ENCODE measurements around the gene TRPV6. TPM values are rescaled to one million over a fixed set of nuclear protein-coding genes. Genes with fewer than 3 reads are reported as not detected.
A peak's percentile ranks its signal among the peaks of the same experiment; 100 is the strongest.

The TRPV6 gene
- total RNA-seq, 1 donor from 2014 or later, result 7.6 TPM

DNA sequence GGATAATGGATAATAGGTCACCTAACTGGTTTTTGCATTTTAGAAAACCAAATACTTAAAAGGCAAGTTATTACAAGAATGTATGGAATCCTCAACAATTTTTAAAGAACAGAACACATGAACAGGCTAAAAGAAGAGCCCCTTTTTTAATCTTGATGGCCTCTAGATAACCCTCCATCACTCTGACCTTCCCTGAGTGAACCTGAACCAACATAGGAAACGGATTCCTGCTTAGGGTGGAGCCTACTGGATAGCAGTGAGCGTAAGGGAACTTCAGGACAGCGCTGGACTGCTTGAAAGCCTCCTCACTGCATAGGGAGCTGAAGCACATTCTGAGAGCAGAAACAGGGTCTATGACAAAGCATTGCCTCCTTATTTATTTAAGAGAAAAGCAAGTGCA is 27.5 kb upstream of the TRPV6 start:
- Histone ChIP-seq H3K36me3 (ENCODE audit: control insufficient read depth, insufficient read depth, low read length) (no peaks in the 10 kb centered on the region), H3K27me3 (ENCODE audit: control insufficient read depth, insufficient read depth, low read length) (no peaks in the 10 kb centered on the region), H3K4me3 (ENCODE audit: low read depth, low read length) (no peak overlapping the region)
- TF ChIP-seq, protein P1, sequence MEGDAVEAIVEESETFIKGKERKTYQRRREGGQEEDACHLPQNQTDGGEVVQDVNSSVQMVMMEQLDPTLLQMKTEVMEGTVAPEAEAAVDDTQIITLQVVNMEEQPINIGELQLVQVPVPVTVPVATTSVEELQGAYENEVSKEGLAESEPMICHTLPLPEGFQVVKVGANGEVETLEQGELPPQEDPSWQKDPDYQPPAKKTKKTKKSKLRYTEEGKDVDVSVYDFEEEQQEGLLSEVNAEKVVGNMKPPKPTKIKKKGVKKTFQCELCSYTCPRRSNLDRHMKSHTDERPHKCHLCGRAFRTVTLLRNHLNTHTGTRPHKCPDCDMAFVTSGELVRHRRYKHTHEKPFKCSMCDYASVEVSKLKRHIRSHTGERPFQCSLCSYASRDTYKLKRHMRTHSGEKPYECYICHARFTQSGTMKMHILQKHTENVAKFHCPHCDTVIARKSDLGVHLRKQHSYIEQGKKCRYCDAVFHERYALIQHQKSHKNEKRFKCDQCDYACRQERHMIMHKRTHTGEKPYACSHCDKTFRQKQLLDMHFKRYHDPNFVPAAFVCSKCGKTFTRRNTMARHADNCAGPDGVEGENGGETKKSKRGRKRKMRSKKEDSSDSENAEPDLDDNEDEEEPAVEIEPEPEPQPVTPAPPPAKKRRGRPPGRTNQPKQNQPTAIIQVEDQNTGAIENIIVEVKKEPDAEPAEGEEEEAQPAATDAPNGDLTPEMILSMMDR (IDR thresholded peaks at IDR 0.05; ENCODE audit: insufficient read depth, low read length, poor library complexity, severe bottlenecking), result no peak
- DNase-seq (ENCODE audit: low read depth), result no peak

DNA sequence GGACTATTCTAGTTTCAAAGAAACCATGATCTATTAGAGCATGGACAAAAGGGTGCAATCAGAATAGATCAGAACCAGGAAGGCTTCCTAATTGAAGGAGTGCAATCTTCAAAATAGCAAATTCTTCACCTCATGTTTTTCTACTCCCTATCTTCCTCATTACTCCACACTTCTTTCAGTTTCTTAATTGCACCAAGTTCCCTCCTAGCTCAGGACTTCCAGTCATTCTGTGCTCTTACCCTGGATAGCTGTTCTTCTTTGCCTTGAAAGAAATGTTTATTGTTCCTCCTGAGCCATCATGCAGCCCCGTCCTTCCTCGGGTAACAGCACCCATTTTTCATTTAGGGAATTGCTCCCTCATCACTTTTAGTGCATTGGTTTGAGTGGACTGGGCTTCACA is 24.9 kb upstream of the TRPV6 start:
- H3K36me3 ChIP-seq (ENCODE audit: control insufficient read depth, insufficient read depth, low read length), result no peaks in the 10 kb centered on the region
- TF ChIP-seq, protein P1 (IDR thresholded peaks at IDR 0.05; ENCODE audit: insufficient read depth, low read length, poor library complexity, severe bottlenecking), result no peak
- no peaks in the 10 kb centered on the region for H3K27me3 ChIP-seq (ENCODE audit: control insufficient read depth, insufficient read depth, low read length)
- no peak for DNase-seq (ENCODE audit: low read depth)
- H3K4me3 ChIP-seq (ENCODE audit: low read depth, low read length), result no peak overlapping the region

DNA sequence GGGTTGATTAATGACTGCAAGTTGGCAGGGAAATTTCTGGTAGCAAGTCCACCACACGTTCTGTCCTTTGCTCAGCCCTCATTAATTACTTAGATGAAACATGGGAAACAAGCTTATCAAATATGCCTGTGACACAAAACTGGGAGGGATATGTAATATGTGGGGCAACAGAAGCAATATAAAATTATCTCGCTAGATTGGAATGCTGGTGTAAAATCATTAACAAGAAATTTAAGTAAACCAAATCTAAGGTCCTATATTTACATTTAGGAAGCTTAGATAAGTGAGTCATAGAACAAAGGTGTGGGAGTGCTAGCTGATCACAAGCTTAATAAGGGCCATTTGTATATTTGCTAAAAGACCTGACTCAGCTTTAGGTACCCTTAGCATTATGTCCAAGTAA is 24.5 kb upstream of the TRPV6 start:
- TF ChIP-seq, protein P1 (IDR thresholded peaks at IDR 0.05; ENCODE audit: insufficient read depth, low read length, poor library complexity, severe bottlenecking), result no peak
- Histone ChIP-seq H3K27me3 (ENCODE audit: control insufficient read depth, insufficient read depth, low read length) (no peaks in the 10 kb centered on the region), H3K4me3 (ENCODE audit: low read depth, low read length) (no peak overlapping the region), H3K36me3 (ENCODE audit: control insufficient read depth, insufficient read depth, low read length) (no peaks in the 10 kb centered on the region)
- no peak for DNase-seq (ENCODE audit: low read depth)

DNA sequence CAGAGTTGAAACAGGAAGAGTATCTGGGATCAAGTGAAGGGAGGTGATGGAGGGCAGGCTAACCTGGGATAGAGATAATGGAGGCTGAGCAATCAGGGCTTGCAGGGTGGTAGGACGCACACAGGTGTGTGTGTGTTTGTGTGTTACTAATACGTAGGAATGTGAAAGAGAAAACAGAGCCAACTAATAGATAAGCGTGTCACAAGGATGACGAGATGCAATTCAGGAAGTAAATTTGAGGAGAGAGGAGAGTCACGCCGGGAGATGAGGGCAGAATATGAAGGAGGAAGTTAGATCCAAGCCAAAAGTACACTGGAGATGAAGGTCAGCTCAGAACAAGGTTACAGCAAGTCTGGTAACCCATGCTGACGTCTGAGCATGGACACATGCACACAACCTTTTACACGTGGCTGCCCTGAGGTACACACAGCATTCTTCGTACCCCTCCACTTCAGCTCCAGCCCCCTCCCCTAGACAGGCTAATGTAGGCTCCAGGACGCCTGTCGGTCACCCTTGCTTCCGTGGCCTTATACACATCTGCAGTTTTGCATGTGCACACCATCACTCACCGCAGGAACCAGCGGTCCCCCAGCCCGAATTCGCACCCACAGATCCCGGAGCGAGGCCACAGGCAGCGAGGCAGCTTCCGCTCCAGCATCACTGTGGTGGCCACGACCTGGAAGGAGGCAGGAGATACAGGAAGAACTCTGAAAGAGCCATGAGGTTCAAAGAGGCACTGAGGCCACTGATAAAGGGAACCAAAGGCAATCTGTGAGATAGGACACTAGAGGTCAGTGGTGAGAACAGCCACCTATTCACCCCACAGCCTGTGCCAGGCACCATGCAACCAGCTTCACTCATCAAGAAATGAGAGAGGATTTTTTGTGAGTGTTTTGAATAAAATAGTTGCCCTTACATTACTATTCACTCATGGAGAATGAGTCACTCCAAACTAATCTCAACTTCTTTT is 23.7 kb upstream of the TRPV6 start:
- Histone ChIP-seq H3K36me3 (ENCODE audit: control insufficient read depth, insufficient read depth, low read length) (no peaks in the 10 kb centered on the region), H3K4me3 (ENCODE audit: low read depth, low read length) (no peak overlapping the region), H3K27me3 (ENCODE audit: control insufficient read depth, insufficient read depth, low read length) (no peaks in the 10 kb centered on the region)
- TF ChIP-seq, protein P1 (IDR thresholded peaks at IDR 0.05; ENCODE audit: insufficient read depth, low read length, poor library complexity, severe bottlenecking), result peak; percentile 16
- DNase-seq (ENCODE audit: low read depth), result no peak

DNA sequence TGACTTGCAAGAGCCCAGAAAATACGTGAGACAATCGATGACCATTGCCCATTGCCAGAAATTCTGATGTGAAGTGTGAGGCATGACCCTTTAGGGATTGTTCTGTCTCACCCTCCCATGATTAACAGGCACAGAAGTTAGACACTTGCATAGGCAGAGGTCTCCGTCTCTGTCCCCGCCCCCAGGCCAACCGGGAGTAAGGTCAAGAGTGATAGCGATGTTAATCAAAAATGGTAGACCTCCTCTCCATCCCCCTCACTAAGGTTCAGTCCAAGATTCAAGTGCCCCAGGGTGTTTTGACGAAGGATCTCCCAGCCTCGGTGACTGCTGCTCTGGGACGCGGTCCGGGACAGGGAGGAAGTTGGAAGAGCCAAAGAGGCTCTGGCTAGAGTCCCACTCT is 22.7 kb upstream of the TRPV6 start:
- TF ChIP-seq, protein P1 (IDR thresholded peaks at IDR 0.05; ENCODE audit: insufficient read depth, low read length, poor library complexity, severe bottlenecking), result no peak
- Histone ChIP-seq H3K36me3 (ENCODE audit: control insufficient read depth, insufficient read depth, low read length) (no peaks in the 10 kb centered on the region), H3K4me3 (ENCODE audit: low read depth, low read length) (no peak overlapping the region), H3K27me3 (ENCODE audit: control insufficient read depth, insufficient read depth, low read length) (no peaks in the 10 kb centered on the region)
- no peak for DNase-seq (ENCODE audit: low read depth)
